ENCODE data around the gene NTNG1.

NTNG1 gene

GRCh38 chr1:107405236-107405635 lies 264.4 kb downstream of the NTNG1 start:
- no peak for DNase-seq (ENCODE audit: low spot score)

- no peak for DNase-seq (ENCODE audit: low spot score)
These were observed 266.2 kb downstream of the NTNG1 start for GRCh38 chr1:107407011-107407410.

GRCh38 chr1:107413546-107413945 lies 272.7 kb downstream of the NTNG1 start:
- no peak for DNase-seq (ENCODE audit: low spot score)

- DNase-seq (ENCODE audit: low spot score): no peak
These were observed 273.1 kb downstream of the NTNG1 start for GRCh38 chr1:107413951-107414350.

GRCh38 chr1:107414550-107414949 lies 273.7 kb downstream of the NTNG1 start:
- DNase-seq (ENCODE audit: low spot score): no peak

GRCh38 chr1:107415241-107415640 lies 274.4 kb downstream of the NTNG1 start:
- DNase-seq (ENCODE audit: low spot score): no peak

GRCh38 chr1:107419003-107419402 lies 278.2 kb downstream of the NTNG1 start:
- DNase-seq (ENCODE audit: low spot score): no peak

GRCh38 chr1:107422901-107423300 lies 282.1 kb downstream of the NTNG1 start:
- no peak for DNase-seq (ENCODE audit: low spot score)

- peak; percentile 42 for DNase-seq (ENCODE audit: low spot score)
These were observed 289.8 kb downstream of the NTNG1 start for GRCh38 chr1:107430540-107431228.

GRCh38 chr1:107432108-107432507 lies 291.3 kb downstream of the NTNG1 start:
- DNase-seq (ENCODE audit: low spot score): peak; percentile 27

- DNase-seq (ENCODE audit: low spot score): no peak
These were observed 292.2 kb downstream of the NTNG1 start for GRCh38 chr1:107433068-107433467.

GRCh38 chr1:107433635-107434360 lies 293.0 kb downstream of the NTNG1 start:
- no peak for DNase-seq (ENCODE audit: low spot score)

- no peak for DNase-seq (ENCODE audit: low spot score)
These were observed 293.5 kb downstream of the NTNG1 start for GRCh38 chr1:107434361-107434693.

- DNase-seq (ENCODE audit: low spot score): no peak
These were observed 295.9 kb downstream of the NTNG1 start for GRCh38 chr1:107436552-107437241.

- DNase-seq (ENCODE audit: low spot score): no peak
These were observed 298.7 kb downstream of the NTNG1 start for GRCh38 chr1:107439567-107439966.

GRCh38 chr1:107442551-107442950 lies 301.7 kb downstream of the NTNG1 start:
- DNase-seq (ENCODE audit: low spot score): no peak

GRCh38 chr1:107443027-107443426 lies 302.2 kb downstream of the NTNG1 start:
- DNase-seq (ENCODE audit: low spot score): no peak

GRCh38 chr1:107443860-107444259 lies 303.0 kb downstream of the NTNG1 start:
- no peak for DNase-seq (ENCODE audit: low spot score)

GRCh38 chr1:107444302-107444701 lies 303.5 kb downstream of the NTNG1 start:
- DNase-seq (ENCODE audit: low spot score): no peak

GRCh38 chr1:107449326-107449725 lies 308.5 kb downstream of the NTNG1 start:
- DNase-seq (ENCODE audit: low spot score): no peak

GRCh38 chr1:107450899-107451664 lies 310.2 kb downstream of the NTNG1 start:
- DNase-seq (ENCODE audit: low spot score): no peak

GRCh38 chr1:107451715-107452114 lies 310.9 kb downstream of the NTNG1 start:
- DNase-seq (ENCODE audit: low spot score): no peak
